GM06990 (cell line): ENCODE measurements around the gene SLC22A1.

Source experiments
- DNase-seq: peaks from one replicate; pipeline ENCODE4 v3.0.0-alpha.2; 2011; ENCODE audit not compliant: insufficient read length; ENCODE audit errors: extremely low read depth
- H3K27me3 ChIP-seq: replicated peaks from 2 replicates; pipeline ENCODE4 v1.6.0; 2011; ENCODE audit warnings: low read length; ENCODE audit not compliant: control insufficient read depth, insufficient read depth
- H3K36me3 ChIP-seq: 2 replicates; pipeline ENCODE4 v1.5.1; 2011; ENCODE audit warnings: low read length; ENCODE audit not compliant: control insufficient read depth, insufficient read depth
- H3K4me3 ChIP-seq: replicated peaks from 2 replicates; pipeline ENCODE4 v1.5.1; 2011; ENCODE audit warnings: low read depth, mild to moderate bottlenecking, control low read depth, low read length
- TF ChIP-seq, protein P1 (sequence below): IDR thresholded peaks from 2 replicates; pipeline ENCODE4 v1.5.1; 2011; ENCODE audit warnings: low read length, control low read depth, mild to moderate bottlenecking, inconsistent platforms; ENCODE audit not compliant: insufficient read depth, poor library complexity, severe bottlenecking

Gene SLC22A1

DNA sequence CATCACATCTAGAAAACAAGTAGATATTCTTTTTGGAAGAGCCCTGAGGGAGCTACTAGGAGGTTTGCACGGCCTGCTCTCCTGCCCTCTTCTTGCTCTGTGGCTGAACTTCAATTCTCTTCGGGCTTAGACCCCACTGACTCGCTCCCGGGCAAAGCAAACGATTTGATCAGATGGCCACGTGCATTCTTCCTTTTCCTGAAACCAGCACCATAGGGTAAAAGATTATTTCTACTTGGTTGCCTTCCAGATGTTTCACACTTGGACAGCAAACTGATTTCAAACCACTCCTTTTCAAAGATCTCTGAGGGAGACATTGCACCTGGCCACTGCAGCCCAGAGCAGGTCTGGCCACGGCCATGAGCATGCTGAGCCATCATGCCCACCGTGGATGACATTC lies at the start of gene SLC22A1:
SLC22A1 (plus strand) TSS at position 258 of the 400 bp plus-strand sequence; CDS start at position 379, 121 bp downstream.
- no peak within 1 kb of the TSS for H3K4me3 ChIP-seq
- TF ChIP-seq, protein P1, sequence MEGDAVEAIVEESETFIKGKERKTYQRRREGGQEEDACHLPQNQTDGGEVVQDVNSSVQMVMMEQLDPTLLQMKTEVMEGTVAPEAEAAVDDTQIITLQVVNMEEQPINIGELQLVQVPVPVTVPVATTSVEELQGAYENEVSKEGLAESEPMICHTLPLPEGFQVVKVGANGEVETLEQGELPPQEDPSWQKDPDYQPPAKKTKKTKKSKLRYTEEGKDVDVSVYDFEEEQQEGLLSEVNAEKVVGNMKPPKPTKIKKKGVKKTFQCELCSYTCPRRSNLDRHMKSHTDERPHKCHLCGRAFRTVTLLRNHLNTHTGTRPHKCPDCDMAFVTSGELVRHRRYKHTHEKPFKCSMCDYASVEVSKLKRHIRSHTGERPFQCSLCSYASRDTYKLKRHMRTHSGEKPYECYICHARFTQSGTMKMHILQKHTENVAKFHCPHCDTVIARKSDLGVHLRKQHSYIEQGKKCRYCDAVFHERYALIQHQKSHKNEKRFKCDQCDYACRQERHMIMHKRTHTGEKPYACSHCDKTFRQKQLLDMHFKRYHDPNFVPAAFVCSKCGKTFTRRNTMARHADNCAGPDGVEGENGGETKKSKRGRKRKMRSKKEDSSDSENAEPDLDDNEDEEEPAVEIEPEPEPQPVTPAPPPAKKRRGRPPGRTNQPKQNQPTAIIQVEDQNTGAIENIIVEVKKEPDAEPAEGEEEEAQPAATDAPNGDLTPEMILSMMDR = no peak
- no peak for DNase-seq
- peaks cover 11% of the 10 kb centered on the region for H3K36me3 ChIP-seq
- H3K27me3 ChIP-seq = no peaks in the 10 kb centered on the region

- no peaks in the 10 kb centered on the region for H3K27me3 ChIP-seq
- TF ChIP-seq, protein P1 = no peak
- DNase-seq = no peak
- H3K4me3 ChIP-seq = no peak overlapping the region
- H3K36me3 ChIP-seq = peaks cover 53% of the 10 kb centered on the region
Observed at GRCh38 chr6:160073272-160073671, 48.3 kb upstream of the SLC22A1 start.

DNA sequence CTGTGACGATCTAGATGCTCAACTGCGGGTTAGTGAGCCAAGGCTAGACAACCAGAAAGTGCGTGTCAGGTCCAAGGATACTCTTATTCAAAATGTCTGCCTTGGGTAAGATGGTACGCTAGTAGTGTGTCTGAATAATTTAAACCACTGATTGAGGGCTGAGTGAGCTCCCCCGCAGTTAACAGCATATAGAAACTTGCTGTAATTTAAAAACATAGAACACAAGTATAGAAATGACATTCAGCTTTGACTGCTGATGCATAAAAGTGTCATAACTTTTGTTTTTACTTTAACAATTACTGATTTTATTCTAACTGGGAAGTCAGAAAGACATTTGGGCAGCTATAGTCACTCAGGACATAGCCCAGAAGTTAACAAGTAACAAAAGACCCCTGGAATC lies 45.6 kb upstream of the SLC22A1 start:
- DNase-seq = no peak
- TF ChIP-seq, protein P1 = no peak
- peaks cover 56% of the 10 kb centered on the region for H3K36me3 ChIP-seq
- no peak overlapping the region for H3K4me3 ChIP-seq
- H3K27me3 ChIP-seq = no peaks in the 10 kb centered on the region

- Histone ChIP-seq H3K36me3 (peaks cover 52% of the 10 kb centered on the region), H3K4me3 (no peak overlapping the region), H3K27me3 (no peaks in the 10 kb centered on the region)
- TF ChIP-seq, protein P1 = no peak
- no peak for DNase-seq
Observed at GRCh38 chr6:160077024-160077423, 44.6 kb upstream of the SLC22A1 start.

DNA sequence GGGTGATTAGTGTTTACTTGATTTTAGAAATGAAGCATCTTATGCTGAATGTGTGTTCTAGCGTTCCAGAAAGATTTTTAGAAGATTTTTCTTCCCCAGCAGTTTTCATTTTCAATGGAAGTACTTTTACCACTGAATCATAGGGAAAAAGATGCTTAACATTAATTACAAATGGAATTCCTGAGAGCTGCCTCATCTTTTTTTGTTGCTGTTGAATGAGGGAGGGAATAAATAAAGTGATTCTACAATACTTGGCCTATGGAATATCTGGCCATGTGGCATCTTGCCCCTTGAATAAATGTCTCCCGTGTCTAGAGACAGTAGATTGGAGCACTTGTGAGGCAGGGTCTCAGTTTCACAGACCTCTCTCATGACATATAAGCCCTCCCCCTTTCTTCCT lies 44.1 kb upstream of the SLC22A1 start:
- Histone ChIP-seq H3K27me3 (no peaks in the 10 kb centered on the region), H3K4me3 (no peak overlapping the region), H3K36me3 (peaks cover 47% of the 10 kb centered on the region)
- no peak for DNase-seq
- TF ChIP-seq, protein P1 = no peak
